K562 (cell line): ENCODE measurements around the gene OR2V1. TPM values are rescaled to one million over a fixed set of nuclear protein-coding genes. Genes with fewer than 3 reads are reported as not detected.
A peak's percentile ranks its signal among the peaks of the same experiment; 100 is the strongest.

Experiments
- CEBPB ChIP-seq: fragments of 450-650 bp; IDR thresholded peaks from 2 replicates; pipeline ENCODE4 v1.6.1; 2016; ENCODE audit warnings: missing genetic modification characterization, missing compliant biosample characterization
- CEBPG ChIP-seq, 3 experiments: fragments of 200-800 bp in 1 of 3; sonication (Bioruptor generic) in 1 of 3; sonication (generic) in 1 of 3; formaldehyde crosslinking in 1 of 3; IDR thresholded peaks in 2 of 3; conservative IDR thresholded peaks in 1 of 3; 2 replicates each; pipeline versions ENCODE4 v1.6.1 to v1.8.0; 2016 to 2022; ENCODE audit warnings: missing compliant biosample characterization in 2 of 3, missing genetic modification characterization in 2 of 3, mild to moderate bottlenecking in 1 of 3, missing genetic modification reagents in 1 of 3
- HMGN3 ChIP-seq: IDR thresholded peaks from 2 replicates; pipeline ENCODE4 v1.6.1; 2011; ENCODE audit warnings: borderline replicate concordance, low read depth, mild to moderate bottlenecking, mixed read lengths, low read length; ENCODE audit not compliant: insufficient read length; ENCODE audit errors: extremely low read depth
- HNRNPK ChIP-seq: fragments of 200-400 bp; formaldehyde crosslinking; IDR thresholded peaks from one replicate; pipeline ENCODE4 v1.6.1; 2018; ENCODE audit warnings: mild to moderate bottlenecking, low read depth, low read length; ENCODE audit not compliant: poor library complexity, severe bottlenecking
- TRIM28 ChIP-seq: fragments of 450-650 bp; IDR thresholded peaks from 2 replicates; pipeline ENCODE4 v1.6.1; 2017
- ZBTB7A ChIP-seq: IDR thresholded peaks from 2 replicates; pipeline ENCODE4 v1.6.1; 2011; ENCODE audit warnings: low read depth, mild to moderate bottlenecking, low read length, moderate library complexity, borderline replicate concordance; ENCODE audit not compliant: control insufficient read depth
- polyA plus RNA-seq, 8 experiments: library from polyadenylated mRNA; depleted of rRNA in 4 of 8; stranded (reverse) in 5 of 8; unstranded in 3 of 8; fragments of >200 nt; fragmentation: Nextera tagmentation in 2 of 8; fragmentation: Illumina TruSeq in 1 of 8; extraction: Ambion mirVana in 2 of 8; extraction: Trizol in 1 of 8; gene quantifications; 2 replicates each; pipeline versions ENCODE4 v1.2.1 to v1.2.3, GENCODE V29; 2011 to 2014; ENCODE audit warnings: inconsistent platforms in 1 of 8, missing spikeins in 1 of 8
- total RNA-seq, 7 experiments: library from RNA; depleted of rRNA in 6 of 7; stranded (reverse); fragments of >200 nt in 6 of 7; fragmentation: Illumina TruSeq in 2 of 7; extraction: Trizol in 2 of 7; gene quantifications; 2 replicates each; pipeline versions ENCODE4 v1.2.1 to v1.2.3, GENCODE V29; 2011 to 2021; ENCODE audit warnings: low replicate concordance in 1 of 7
- TF ChIP-seq, protein P1 (sequence below): sonication (generic); formaldehyde crosslinking; IDR thresholded peaks from 2 replicates; pipeline ENCODE4 v1.8.0; 2022; ENCODE audit warnings: mild to moderate bottlenecking, missing genetic modification reagents

The OR2V1 gene
- total and polyA plus RNA-seq, 9 of the 15 experiments (the other 6 are each of a cell fraction or from before 2014, with no cell fraction given), result 0.04 to 0.28 (median 0.15) TPM; not detected in 5

- TF ChIP-seq, protein P1, sequence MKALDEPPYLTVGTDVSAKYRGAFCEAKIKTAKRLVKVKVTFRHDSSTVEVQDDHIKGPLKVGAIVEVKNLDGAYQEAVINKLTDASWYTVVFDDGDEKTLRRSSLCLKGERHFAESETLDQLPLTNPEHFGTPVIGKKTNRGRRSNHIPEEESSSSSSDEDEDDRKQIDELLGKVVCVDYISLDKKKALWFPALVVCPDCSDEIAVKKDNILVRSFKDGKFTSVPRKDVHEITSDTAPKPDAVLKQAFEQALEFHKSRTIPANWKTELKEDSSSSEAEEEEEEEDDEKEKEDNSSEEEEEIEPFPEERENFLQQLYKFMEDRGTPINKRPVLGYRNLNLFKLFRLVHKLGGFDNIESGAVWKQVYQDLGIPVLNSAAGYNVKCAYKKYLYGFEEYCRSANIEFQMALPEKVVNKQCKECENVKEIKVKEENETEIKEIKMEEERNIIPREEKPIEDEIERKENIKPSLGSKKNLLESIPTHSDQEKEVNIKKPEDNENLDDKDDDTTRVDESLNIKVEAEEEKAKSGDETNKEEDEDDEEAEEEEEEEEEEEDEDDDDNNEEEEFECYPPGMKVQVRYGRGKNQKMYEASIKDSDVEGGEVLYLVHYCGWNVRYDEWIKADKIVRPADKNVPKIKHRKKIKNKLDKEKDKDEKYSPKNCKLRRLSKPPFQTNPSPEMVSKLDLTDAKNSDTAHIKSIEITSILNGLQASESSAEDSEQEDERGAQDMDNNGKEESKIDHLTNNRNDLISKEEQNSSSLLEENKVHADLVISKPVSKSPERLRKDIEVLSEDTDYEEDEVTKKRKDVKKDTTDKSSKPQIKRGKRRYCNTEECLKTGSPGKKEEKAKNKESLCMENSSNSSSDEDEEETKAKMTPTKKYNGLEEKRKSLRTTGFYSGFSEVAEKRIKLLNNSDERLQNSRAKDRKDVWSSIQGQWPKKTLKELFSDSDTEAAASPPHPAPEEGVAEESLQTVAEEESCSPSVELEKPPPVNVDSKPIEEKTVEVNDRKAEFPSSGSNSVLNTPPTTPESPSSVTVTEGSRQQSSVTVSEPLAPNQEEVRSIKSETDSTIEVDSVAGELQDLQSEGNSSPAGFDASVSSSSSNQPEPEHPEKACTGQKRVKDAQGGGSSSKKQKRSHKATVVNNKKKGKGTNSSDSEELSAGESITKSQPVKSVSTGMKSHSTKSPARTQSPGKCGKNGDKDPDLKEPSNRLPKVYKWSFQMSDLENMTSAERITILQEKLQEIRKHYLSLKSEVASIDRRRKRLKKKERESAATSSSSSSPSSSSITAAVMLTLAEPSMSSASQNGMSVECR (CRISPR knock-in tag), result 0 out of 2 replicates have a peak, but pooled peaks have one; percentile 7
- peak; percentile 52; the same call in 1 of the 2 replicates for TF ChIP-seq CEBPG (CRISPR knock-in tag; IDR thresholded peaks at IDR 0.05)
- TF ChIP-seq CEBPG (tag; conservative IDR thresholded peaks at IDR 0.05 in 1 of 2, IDR thresholded peaks at IDR 0.05 in 1 of 2), result no peak
- TF ChIP-seq HMGN3, result peak; percentile 18
- peak; percentile 32; the same call in 1 of the 2 replicates for TF ChIP-seq ZBTB7A
- peak; percentile 94 for TF ChIP-seq CEBPB (tag)
- TF ChIP-seq HNRNPK, result no peak
- TF ChIP-seq TRIM28, result no peak
Observed at GRCh38 chr5:181170237-181170825, 39.4 kb upstream of the OR2V1 start (continued).
